ENCODE measurements around the gene QSOX2. TPM values are rescaled to one million over a fixed set of nuclear protein-coding genes. Genes with fewer than 3 reads are reported as not detected.

Gene QSOX2
- total RNA-seq, 1 donor from 2014 or later, result 5.1 TPM

- DNase-seq (ENCODE audit: low read depth in 2 of 2), result no peak
These were observed 53.1 kb downstream of the QSOX2 start for GRCh38 chr9:136192289-136193126.

DNA sequence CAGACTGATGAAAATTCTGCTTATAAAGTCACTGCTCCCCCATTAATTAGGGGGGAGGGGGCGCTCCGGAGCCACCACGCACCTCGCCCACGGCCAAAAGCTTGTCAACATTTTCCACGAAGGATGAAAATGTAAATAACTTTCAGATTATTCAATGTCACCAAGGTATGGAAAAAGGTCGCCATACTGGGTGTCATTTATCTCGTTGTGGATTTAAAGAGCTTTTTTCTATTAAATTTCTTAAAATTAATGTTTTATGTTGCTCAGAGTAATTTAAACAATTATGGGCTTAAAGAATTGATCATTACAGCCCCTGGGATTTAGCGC is 53.7 kb downstream of the QSOX2 start:
- DNase-seq (ENCODE audit: low read depth in 2 of 2), result no peak

- no peak for DNase-seq (ENCODE audit: low read depth in 2 of 2)
These were observed 54.3 kb downstream of the QSOX2 start for GRCh38 chr9:136191099-136191959.

GRCh38 chr9:136190656-136191055 is 55.0 kb downstream of the QSOX2 start:
- no peak for DNase-seq (ENCODE audit: low read depth in 2 of 2)

GRCh38 chr9:136190237-136190601 is 55.4 kb downstream of the QSOX2 start:
- no peak for DNase-seq (ENCODE audit: low read depth in 2 of 2)

- no peak for DNase-seq (ENCODE audit: low read depth in 2 of 2)
These were observed 56.0 kb downstream of the QSOX2 start for GRCh38 chr9:136189394-136190236.

- no peak for DNase-seq (ENCODE audit: low read depth in 2 of 2)
These were observed 57.7 kb downstream of the QSOX2 start for GRCh38 chr9:136187683-136188586.

- no peak for DNase-seq (ENCODE audit: low read depth in 2 of 2)
These were observed 58.4 kb downstream of the QSOX2 start for GRCh38 chr9:136187197-136187596.

- DNase-seq (ENCODE audit: low read depth in 2 of 2), result no peak
These were observed 59.2 kb downstream of the QSOX2 start for GRCh38 chr9:136186386-136186785.

GRCh38 chr9:136185596-136186366 is 59.8 kb downstream of the QSOX2 start:
- DNase-seq (ENCODE audit: low read depth in 2 of 2), result no peak

GRCh38 chr9:136185066-136185465 is 60.5 kb downstream of the QSOX2 start:
- DNase-seq (ENCODE audit: low read depth in 2 of 2), result no peak

- DNase-seq (ENCODE audit: low read depth in 2 of 2), result no peak
These were observed 62.7 kb downstream of the QSOX2 start for GRCh38 chr9:136182850-136183422.

- DNase-seq (ENCODE audit: low read depth in 2 of 2), result no peak
These were observed 63.2 kb downstream of the QSOX2 start for GRCh38 chr9:136182420-136182787.

GRCh38 chr9:136181784-136182419 is 63.7 kb downstream of the QSOX2 start:
- DNase-seq (ENCODE audit: low read depth in 2 of 2), result no peak

DNA sequence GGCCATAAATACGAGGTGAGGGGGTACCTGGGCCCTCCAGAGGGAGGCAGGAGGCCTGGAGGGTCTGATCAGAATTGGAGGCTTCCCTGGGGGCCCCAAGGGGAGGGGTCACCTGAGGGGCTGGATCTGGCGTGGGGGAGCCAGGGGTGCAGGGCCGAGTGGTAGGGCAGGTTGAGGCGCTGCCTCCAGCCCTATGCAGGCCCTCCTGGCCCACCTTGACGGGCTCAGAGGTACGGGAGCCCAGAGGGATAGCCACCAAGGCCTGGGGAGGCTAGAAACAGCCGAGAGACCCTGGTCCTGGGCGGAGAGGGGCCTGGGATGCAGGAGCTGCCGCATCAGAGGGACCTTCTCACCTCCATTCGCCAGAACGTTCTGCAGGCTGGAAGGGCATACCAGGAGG is 65.0 kb downstream of the QSOX2 start:
- no peak for DNase-seq (ENCODE audit: low read depth in 2 of 2)

DNA sequence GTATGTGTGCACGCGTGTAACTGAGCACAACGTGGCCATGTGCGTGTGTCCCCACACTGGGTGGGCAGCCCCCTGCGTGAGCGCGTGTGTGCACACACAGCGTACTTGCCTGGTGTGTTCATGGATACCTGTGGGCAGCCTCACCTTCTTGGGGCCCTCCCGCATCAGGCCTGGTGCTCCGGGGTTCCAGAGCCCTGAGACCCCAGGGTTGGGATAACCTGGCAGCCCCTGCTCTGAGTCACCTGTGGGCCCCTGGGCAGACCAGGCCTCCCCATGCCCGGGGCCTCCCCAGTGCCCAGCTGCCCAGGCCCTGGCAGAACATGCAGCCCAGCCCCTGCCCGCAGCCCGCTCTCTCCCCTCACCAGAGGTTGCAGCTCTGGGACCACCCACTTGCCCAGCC is 65.9 kb downstream of the QSOX2 start:
- no peak for DNase-seq (ENCODE audit: low read depth in 2 of 2)

GRCh38 chr9:136179101-136179616 is 66.5 kb downstream of the QSOX2 start:
- DNase-seq (ENCODE audit: low read depth in 2 of 2), result no peak

DNA sequence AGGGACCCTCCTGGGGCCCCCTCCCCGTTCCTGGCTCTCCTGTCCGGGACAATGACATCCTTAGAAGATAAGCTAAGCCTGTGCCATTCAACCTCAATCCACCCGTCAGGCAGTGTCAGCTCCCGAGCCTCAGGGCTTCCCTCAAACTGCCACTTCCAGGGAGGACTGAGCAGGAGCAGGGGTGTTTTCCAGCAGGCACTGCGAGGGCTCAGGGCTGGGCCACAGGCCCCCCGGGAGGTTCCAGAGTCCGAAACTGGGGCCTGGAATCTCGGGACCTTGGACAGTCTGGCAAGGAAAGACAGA is 66.9 kb downstream of the QSOX2 start:
- no peak for DNase-seq (ENCODE audit: low read depth in 2 of 2)

- DNase-seq (ENCODE audit: low read depth in 2 of 2), result no peak
These were observed 67.4 kb downstream of the QSOX2 start for GRCh38 chr9:136178061-136178772.

All from dermis microvascular lymphatic vessel endothelial cell (primary cell).